Chondrocyte (in vitro differentiated cells): ENCODE data around the gene MAGEA10. TPM values are rescaled to one million over a fixed set of nuclear protein-coding genes. Genes with fewer than 3 reads are reported as not detected.

Experiments
- DNase-seq: peaks from one replicate; pipeline ENCODE4 v3.0.0; 2021; ENCODE audit warnings: mixed read lengths, low spot score
- H3K27ac Mint-ChIP-seq: one replicate; pipeline ENCODE4 v1.8.0; 2021; ENCODE audit warnings: mild to moderate bottlenecking, moderate library complexity, mixed read lengths; ENCODE audit not compliant: unreplicated experiment
- H3K27me3 Mint-ChIP-seq: 2 replicates; pipeline ENCODE4 v1.8.0; 2021; ENCODE audit warnings: low read depth, mixed read lengths
- H3K36me3 Mint-ChIP-seq: 2 replicates; pipeline ENCODE4 v1.8.0; 2021; ENCODE audit warnings: low read depth, mixed read lengths
- H3K4me1 Mint-ChIP-seq: 2 replicates; pipeline ENCODE4 v1.8.0; 2021; ENCODE audit warnings: low read depth, mild to moderate bottlenecking, mixed read lengths
- H3K4me3 Mint-ChIP-seq: one replicate; pipeline ENCODE4 v1.8.0; 2021; ENCODE audit warnings: mild to moderate bottlenecking, moderate library complexity, mixed read lengths; ENCODE audit not compliant: unreplicated experiment
- H3K9me3 Mint-ChIP-seq: 2 replicates; pipeline ENCODE4 v1.8.0; 2021; ENCODE audit warnings: low read depth, mixed read lengths
- CTCF ChIP-seq: fragments of 200-600 bp; sonication (generic); IDR thresholded peaks from 2 replicates; pipeline ENCODE4 v1.5.0; 2021; ENCODE audit warnings: antibody characterized with exemption, mild to moderate bottlenecking, moderate library complexity
- total RNA-seq: library from RNA; stranded (reverse); gene quantifications from 3 replicates; pipeline ENCODE4 v1.2.1, GENCODE V29; 2021

Gene MAGEA10
- total RNA-seq, 1 donor from 2014 or later: not detected

DNA sequence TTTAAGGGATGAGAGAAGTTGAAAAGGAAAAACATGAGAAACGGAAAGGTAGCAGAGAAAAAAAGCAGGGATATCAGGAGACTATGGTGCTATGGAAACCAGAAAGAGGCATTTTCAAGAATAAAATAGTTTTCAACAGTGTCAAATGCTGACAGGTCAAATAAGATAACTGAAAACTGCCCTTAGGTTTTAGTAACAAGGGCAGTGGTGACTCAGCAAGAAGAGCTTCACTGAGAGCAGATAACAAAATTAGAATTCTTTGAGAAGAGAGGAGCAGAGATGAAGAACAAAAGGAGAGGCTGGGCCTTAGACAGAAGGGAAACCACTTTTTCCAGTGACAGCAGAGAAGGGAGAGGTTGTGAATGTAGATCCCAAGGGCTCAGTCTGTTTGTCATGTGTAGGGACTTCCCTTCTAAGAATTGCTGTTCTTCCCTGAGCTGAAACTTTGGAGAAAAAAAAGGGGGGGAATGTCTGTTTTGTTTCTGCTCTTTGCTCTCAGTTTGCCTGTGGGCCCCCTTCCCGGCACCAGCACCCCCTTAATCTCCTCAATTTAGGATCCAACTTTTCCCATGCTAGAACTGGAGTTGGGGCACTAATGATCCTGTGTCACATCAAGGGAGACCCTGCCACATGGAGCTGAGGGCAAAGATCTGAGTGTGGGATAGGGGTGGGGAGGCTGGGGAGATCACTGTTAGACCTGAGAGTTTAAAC lies 26.8 kb upstream of the MAGEA10 start:
- Mint-ChIP-seq H3K4me1 (no peaks in the 10 kb centered on the region), H3K27me3 (no peaks in the 10 kb centered on the region), H3K27ac (no peak overlapping the region), H3K9me3 (peaks cover 46% of the 10 kb centered on the region), H3K4me3 (no peak overlapping the region), H3K36me3 (no peaks in the 10 kb centered on the region)
- DNase-seq: no peak
- no peak for TF ChIP-seq CTCF

- TF ChIP-seq CTCF: no peak
- DNase-seq: no peak
- H3K4me3 Mint-ChIP-seq: no peak overlapping the region
- H3K9me3 Mint-ChIP-seq: peaks cover 25% of the 10 kb centered on the region
- no peaks in the 10 kb centered on the region for H3K4me1 Mint-ChIP-seq
- H3K36me3 Mint-ChIP-seq: no peaks in the 10 kb centered on the region
- H3K27me3 Mint-ChIP-seq: no peaks in the 10 kb centered on the region
- no peak overlapping the region for H3K27ac Mint-ChIP-seq
Observed at GRCh38 chrX:152157042-152157441, 18.7 kb upstream of the MAGEA10 start.

DNA sequence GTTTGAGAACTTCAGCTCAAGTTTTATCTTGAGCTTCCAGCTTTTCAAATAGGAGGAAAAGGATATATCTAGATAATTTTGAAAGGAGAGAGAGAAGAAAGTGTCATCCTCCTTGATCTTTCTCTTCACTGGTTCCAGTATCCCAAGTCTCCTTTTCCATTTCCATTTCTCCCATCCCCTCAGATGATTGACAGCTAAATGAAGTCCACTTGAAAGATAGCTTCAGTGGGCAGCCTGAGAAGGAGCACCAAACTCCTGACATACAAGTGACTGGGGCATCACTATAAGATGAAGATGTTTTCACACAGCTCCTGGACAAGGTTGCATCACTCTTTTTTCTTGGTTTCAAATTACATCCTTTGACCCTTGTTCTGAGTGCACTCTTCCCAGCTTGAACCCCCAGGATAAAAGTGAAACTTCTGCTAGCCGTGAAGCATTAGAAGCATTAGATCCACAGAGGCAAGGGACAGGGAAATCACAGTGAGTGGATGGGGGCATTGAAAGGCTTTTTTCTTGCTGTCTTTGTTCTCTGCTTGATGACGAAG lies 17.5 kb upstream of the MAGEA10 start:
- Mint-ChIP-seq H3K4me3 (no peak overlapping the region), H3K27me3 (no peaks in the 10 kb centered on the region), H3K9me3 (peaks cover 20% of the 10 kb centered on the region), H3K36me3 (no peaks in the 10 kb centered on the region), H3K27ac (no peak overlapping the region), H3K4me1 (no peaks in the 10 kb centered on the region)
- no peak for TF ChIP-seq CTCF
- DNase-seq: no peak

- TF ChIP-seq CTCF: no peak
- Mint-ChIP-seq H3K27me3 (no peaks in the 10 kb centered on the region), H3K36me3 (no peaks in the 10 kb centered on the region), H3K27ac (no peak overlapping the region), H3K4me1 (no peaks in the 10 kb centered on the region), H3K4me3 (no peak overlapping the region), H3K9me3 (peaks cover 20% of the 10 kb centered on the region)
- DNase-seq: no peak
Observed at GRCh38 chrX:152154050-152154449, 15.7 kb upstream of the MAGEA10 start.

DNA sequence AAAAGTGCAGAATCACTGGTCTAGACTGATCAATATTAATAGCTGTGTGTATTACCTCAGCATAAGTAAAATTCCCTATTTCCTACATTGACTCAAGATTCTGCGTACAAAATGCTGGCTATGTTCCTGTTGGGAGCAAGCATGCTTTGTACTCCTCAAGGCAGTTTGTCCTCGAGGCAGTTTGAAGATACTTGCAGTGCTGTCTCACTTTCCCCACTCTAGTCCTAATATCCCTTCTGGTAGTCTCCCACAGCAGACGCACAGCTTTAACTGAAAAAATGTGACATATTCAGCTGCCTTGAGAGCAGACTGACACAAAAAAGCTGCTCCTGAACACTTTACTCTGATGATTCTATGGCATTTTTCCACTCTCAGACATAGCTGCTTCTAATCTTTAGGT lies 12.9 kb upstream of the MAGEA10 start:
- no peak for DNase-seq
- peaks cover 24% of the 10 kb centered on the region for H3K9me3 Mint-ChIP-seq
- H3K36me3 Mint-ChIP-seq: no peaks in the 10 kb centered on the region
- no peak overlapping the region for H3K4me3 Mint-ChIP-seq
- no peak overlapping the region for H3K27ac Mint-ChIP-seq
- no peaks in the 10 kb centered on the region for H3K27me3 Mint-ChIP-seq
- no peaks in the 10 kb centered on the region for H3K4me1 Mint-ChIP-seq
- no peak for TF ChIP-seq CTCF
